ENCODE results near the gene NEK10. TPM values are rescaled to one million over a fixed set of nuclear protein-coding genes. Genes with fewer than 3 reads are reported as not detected.

NEK10 gene
- total RNA-seq, 1 experiment from 2014 or later = 0.29 TPM

DNA sequence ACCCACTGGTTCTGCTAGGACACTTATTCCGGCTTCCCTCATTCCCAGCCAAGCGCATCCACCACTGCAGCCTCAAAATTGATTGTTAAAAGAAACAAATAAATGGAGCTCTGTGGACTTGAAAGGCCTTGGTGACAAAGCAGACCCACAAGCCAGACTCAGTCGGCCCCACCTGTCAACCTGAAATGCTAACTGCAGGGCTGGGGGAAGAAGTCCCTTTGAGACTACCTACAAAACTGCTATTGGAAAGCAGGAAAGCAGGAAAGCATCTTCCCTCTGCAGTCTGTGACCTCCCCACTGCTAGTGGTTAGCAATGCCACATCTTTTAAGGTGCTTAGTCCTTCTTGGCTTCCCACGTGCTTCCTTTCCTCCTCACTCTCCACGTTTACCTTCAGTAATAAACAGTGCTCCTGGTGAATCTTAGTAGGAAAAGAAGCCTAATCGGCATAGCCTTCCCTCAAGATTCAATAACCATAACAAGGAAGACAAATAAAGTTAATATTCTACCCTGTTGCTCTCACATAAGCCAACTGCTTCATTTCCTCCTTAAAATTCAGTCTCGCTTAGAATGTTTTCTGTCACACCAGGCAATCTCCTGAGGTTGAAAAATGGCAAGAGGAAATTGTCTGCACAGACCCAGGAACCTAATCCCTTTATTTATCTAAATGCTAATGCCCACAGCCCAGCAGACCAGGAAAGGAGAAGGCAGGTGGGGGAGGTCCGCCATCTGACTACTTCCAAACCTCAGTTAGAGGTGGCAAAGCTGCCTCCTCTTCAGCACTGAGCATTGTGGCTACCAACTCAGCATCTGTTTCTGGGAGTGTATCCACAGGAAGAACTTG, 296.2 kb downstream of the NEK10 start:
- no peak for DNase-seq (ENCODE audit: low read depth)

DNA sequence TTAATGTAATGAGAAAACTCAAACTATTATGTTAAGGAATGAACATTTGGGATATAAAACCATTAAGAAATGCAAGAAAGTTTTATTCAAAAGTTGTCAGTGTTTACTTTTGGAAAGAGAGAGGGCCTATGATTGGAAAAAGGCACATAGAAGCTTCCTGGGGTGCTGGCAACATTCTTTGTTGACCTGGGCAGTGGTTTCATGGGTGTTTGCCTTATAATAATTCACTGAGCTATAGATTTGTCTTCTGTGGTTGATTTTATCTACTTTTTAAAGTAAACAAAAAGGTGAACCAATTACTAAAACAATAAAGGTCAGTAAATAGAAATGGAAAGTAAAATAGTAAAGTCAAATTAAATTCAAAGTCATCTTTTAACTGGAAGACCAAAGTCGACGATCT, 308.8 kb downstream of the NEK10 start:
- DNase-seq (ENCODE audit: low read depth) = no peak

Other genes starting within 250 kb of the NEK10 start
- gene SLC4A7, start 115.0 kb upstream of the NEK10 start, total RNA-seq (2014; rRNA removed; shearing (Covaris generic)) = 49.2 and 63.0 TPM in 2 replicates

Data from Daoy (cell line).